GM10248 (cell line): ENCODE measurements around the gene AFAP1.

Experiments used
- CTCF ChIA-PET: fragments of 300-600 bp; sonication (Branson Sonifier 250); formaldehyde crosslinking; extraction: SDS; loops from one replicate; lab custom pipeline; 2021; ENCODE audit warnings: antibody characterized with exemption; lab: Yijun Ruan, JAX
- POLR2A ChIA-PET: fragments of 350-650 bp; sonication (Branson Sonifier 250); formaldehyde crosslinking; extraction: SDS; loops from one replicate; lab custom pipeline; 2020; ENCODE audit warnings: antibody characterized with exemption; lab: Yijun Ruan, JAX
- DNase-seq: peaks from one replicate; pipeline ENCODE4 v3.0.0; 2012; ENCODE audit errors: extremely low spot score
- CTCF ChIP-seq: IDR thresholded peaks from 2 replicates; pipeline ENCODE4 v1.5.1; 2012; ENCODE audit warnings: mild to moderate bottlenecking, low read depth; ENCODE audit errors: extremely low read depth, missing control alignments, control extremely low read depth

AFAP1 gene

GRCh38 chr4:7785017-7785416 is 154.6 kb downstream of the AFAP1 start:
- no peak for TF ChIP-seq CTCF
- no peak for DNase-seq
- POLR2A ChIA-PET, result no interaction called here
- CTCF ChIA-PET, result interaction anchor here (1.5 to 7.9 kb wide), 3 partner anchors 8 to 17 kb away, joined by 3 to 35 read pairs (median 4); no protein-coding TSS in a partner anchor

DNA sequence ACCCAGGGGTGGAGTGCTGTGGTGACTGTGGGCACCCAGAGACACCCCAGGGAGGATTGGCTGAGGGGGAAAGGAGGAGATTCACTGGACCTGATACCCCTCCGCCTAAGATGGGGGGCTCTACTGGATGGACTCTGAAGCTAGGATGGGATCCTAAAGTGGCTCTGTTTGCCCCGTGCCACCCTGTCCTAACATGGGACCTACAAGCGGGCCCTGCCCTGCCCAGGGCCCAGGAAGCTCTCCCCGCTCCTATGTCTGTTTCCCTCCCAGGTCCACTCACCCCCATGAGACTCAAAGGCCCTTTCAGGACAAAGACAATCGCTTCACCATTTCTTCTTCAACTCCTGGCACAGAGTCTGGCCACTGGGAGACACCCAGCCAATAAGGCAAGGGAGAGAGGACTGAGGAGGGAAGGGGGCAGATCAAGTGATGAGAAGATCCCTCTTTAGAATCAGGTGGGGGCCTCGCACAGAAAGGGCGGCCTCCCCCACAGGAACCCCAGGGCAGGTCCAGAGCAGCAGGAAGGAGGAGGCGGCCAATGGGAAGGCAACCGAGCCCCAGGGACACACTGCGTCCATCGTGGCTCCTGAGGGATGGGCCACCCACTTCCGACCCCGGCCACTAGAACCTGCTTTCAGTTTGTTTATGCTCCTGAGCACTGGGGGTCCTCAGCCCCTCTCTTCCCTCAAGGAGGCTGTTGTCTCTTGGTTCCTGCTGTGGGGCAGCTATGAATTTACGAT is 155.4 kb downstream of the AFAP1 start:
- no peak for TF ChIP-seq CTCF

DNA sequence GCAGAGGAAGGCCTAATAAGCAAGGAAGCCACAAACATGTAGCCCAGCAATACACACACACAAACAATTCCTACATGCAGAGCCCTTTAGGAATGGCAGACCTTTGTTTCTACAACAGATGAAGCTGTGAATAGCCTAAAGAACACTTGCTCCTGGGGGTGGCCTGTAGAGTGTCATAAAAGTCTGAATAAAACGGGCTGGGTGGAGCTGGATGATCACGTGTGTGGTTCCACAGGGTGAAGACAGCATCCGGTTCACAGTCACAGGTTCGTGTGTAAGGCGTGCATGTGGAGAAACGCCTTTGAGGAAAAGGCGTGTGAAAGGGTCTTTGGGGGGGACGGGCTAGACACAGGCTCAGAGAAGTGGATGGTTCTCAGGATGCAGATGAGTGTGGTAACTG is 156.1 kb downstream of the AFAP1 start:
- POLR2A ChIA-PET, result no interaction called here
- no peak for TF ChIP-seq CTCF
- no peak for DNase-seq
- CTCF ChIA-PET, result interaction anchor here (0.7 to 30.0 kb wide), 4 partner anchors 14 to 26 kb away, joined by 3 to 547 read pairs (median 22); no protein-coding TSS in a partner anchor

More for the DNA sequence above, 155.4 kb downstream of the AFAP1 start:
- CTCF ChIA-PET, result interaction anchor here (2.0 to 30.0 kb wide), 3 partner anchors 15 to 22 kb away, joined by 10 to 547 read pairs (median 35); no protein-coding TSS in a partner anchor
- POLR2A ChIA-PET, result no interaction called here
- no peak for DNase-seq

DNA sequence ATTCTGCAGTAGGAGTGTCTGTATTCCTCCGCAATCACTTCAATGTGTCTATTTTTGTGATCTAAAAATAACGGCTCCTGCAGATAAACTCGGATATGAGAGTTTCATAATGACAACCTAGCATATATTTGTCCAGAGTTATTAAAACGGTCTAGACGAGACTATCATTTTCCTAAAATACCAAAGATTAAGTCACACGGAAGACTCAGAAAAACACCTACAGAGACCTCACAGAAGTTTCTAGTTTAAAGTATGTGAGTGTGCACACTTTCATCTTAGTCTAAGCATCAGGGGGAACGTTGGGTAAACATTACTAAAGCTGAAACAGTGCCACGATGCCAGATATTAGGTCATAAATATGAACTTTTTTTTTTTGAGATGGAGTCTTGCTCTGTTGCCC is 156.9 kb downstream of the AFAP1 start:
- no peak for DNase-seq
- ChIA-PET CTCF (interaction anchor here (0.7 to 30.0 kb wide), 5 partner anchors 13 to 712 kb away, joined by 3 to 547 read pairs (median 10); no protein-coding TSS in a partner anchor), POLR2A (no interaction called here)
- no peak for TF ChIP-seq CTCF

GRCh38 chr4:7781993-7782392 is 157.7 kb downstream of the AFAP1 start:
- CTCF ChIA-PET, result interaction anchor here (1.1 to 30.0 kb wide), 3 partner anchors 13 to 712 kb away, joined by 3 to 547 read pairs (median 35); no protein-coding TSS in a partner anchor
- POLR2A ChIA-PET, result no interaction called here
- TF ChIP-seq CTCF, result no peak
- DNase-seq, result no peak

DNA sequence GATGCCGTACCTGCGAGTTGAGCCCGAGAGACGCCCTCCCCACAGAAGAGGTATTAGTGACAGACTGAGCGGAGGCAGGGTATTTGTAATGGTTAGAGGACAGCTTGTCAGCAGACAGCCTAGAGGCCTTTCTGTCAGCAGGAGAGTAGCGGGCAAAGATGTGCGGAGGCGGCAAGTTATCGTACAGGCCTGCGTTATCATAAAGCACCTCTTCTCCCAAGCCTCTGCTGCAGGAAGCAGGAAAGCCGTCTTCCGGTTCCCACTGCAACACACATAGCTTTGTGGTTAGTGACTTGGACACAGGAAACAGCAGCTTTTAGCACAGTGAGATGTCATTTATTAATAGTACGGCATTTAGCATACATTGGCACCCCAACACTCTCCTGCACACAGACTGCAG is 158.3 kb downstream of the AFAP1 start:
- ChIA-PET CTCF (interaction anchor here (1.4 to 30.0 kb wide), 3 partner anchors 12 to 22 kb away, joined by 3 to 547 read pairs (median 35); no protein-coding TSS in a partner anchor), POLR2A (no interaction called here)
- no peak for DNase-seq
- no peak for TF ChIP-seq CTCF
